CD14-positive monocyte (primary cell): ENCODE measurements around the gene MED15. TPM values are rescaled to one million over a fixed set of nuclear protein-coding genes. Genes with fewer than 3 reads are reported as not detected.

ENCODE experiments used
- DNase-seq, 3 donors: peaks; one replicate each; pipeline ENCODE4 v3.0.0-alpha.2; 2011 to 2022
- H2AFZ ChIP-seq: 2 replicates; pipeline ENCODE4 v1.6.0; 2012; ENCODE audit warnings: mild to moderate bottlenecking, low read depth, low read length, inconsistent platforms; ENCODE audit not compliant: insufficient read depth, poor library complexity, severe bottlenecking
- H3K27ac ChIP-seq, 2 donors: 1 replicate in 1 of 2; 2 replicates in 1 of 2; pipeline ENCODE4 v1.5.1; 2012 to 2013; ENCODE audit warnings: low read length in 2 of 2, control low read depth in 1 of 2, inconsistent platforms in 1 of 2, low read depth in 1 of 2, mild to moderate bottlenecking in 1 of 2
- H3K27me3 ChIP-seq, 2 donors: one replicate each; pipeline versions ENCODE4 v1.6.0 to v1.6.1; 2011 to 2013; ENCODE audit warnings: low read length in 2 of 2; ENCODE audit not compliant: control insufficient read depth in 2 of 2, insufficient read depth in 2 of 2
- H3K36me3 ChIP-seq, 2 donors: replicated peaks in 1 of 2; 1 replicate in 1 of 2; 2 replicates in 1 of 2; pipeline versions ENCODE4 v1.5.1 to v1.6.1; 2012 to 2013; ENCODE audit warnings: low read length in 2 of 2, control low read depth in 1 of 2, inconsistent platforms in 1 of 2, mild to moderate bottlenecking in 1 of 2; ENCODE audit not compliant: insufficient read depth in 2 of 2, control insufficient read depth in 1 of 2
- H3K4me1 ChIP-seq, 2 donors: 1 replicate in 1 of 2; 2 replicates in 1 of 2; pipeline versions ENCODE4 v1.5.1 to v1.6.1; 2012 to 2013; ENCODE audit warnings: low read length in 2 of 2, control low read depth in 1 of 2, inconsistent platforms in 1 of 2, mild to moderate bottlenecking in 1 of 2, moderate library complexity in 1 of 2; ENCODE audit not compliant: insufficient read depth in 2 of 2, control insufficient read depth in 1 of 2
- H3K4me2 ChIP-seq: replicated peaks from 2 replicates; pipeline ENCODE3; 2012; ENCODE audit warnings: low read length, moderate library complexity, mild to moderate bottlenecking; ENCODE audit not compliant: poor library complexity, severe bottlenecking; ENCODE audit errors: extremely low read depth
- H3K4me3 ChIP-seq, 3 experiments: fragments of 200-600 bp in 1 of 3; sonication (generic) in 1 of 3; replicated peaks in 1 of 3; 1 replicate in 2 of 3; 2 replicates in 1 of 3; pipeline ENCODE4 v1.5.1; 2011 to 2013; ENCODE audit warnings: low read length in 3 of 3, mild to moderate bottlenecking in 3 of 3, control low read depth in 2 of 3, low read depth in 2 of 3, inconsistent platforms in 1 of 3, moderate library complexity in 1 of 3
- H3K79me2 ChIP-seq: 2 replicates; pipeline ENCODE4 v1.6.0; 2012; ENCODE audit warnings: mild to moderate bottlenecking, control low read depth, inconsistent platforms, low read length, moderate library complexity; ENCODE audit not compliant: insufficient read depth
- H3K9ac ChIP-seq: 2 replicates; pipeline ENCODE4 v1.6.0; 2017; ENCODE audit warnings: low read length, mild to moderate bottlenecking; ENCODE audit not compliant: insufficient read depth, poor library complexity, severe bottlenecking
- H3K9me3 ChIP-seq, 2 donors: replicated peaks in 1 of 2; 1 replicate in 1 of 2; 2 replicates in 1 of 2; pipeline versions ENCODE4 v1.5.1 to v1.6.1; 2012 to 2013; ENCODE audit warnings: low read length in 2 of 2, control low read depth in 1 of 2; ENCODE audit not compliant: control insufficient read depth in 1 of 2, insufficient read depth in 1 of 2
- H4K20me1 ChIP-seq: 2 replicates; pipeline ENCODE4 v1.6.0; 2012; ENCODE audit warnings: mild to moderate bottlenecking, low read length, control low read depth, moderate library complexity; ENCODE audit not compliant: insufficient read depth
- H3K27ac Mint-ChIP-seq, 7 donors: one replicate each; pipeline ENCODE4 v1.8.0; 2020; ENCODE audit warnings: mild to moderate bottlenecking in 7 of 7, mixed read lengths in 7 of 7, moderate library complexity in 6 of 7, inconsistent platforms in 2 of 7
- H3K27me3 Mint-ChIP-seq, 3 donors: one replicate each; pipeline ENCODE4 v1.8.0; 2021 to 2022; ENCODE audit warnings: low read depth in 3 of 3, mild to moderate bottlenecking in 3 of 3, mixed read lengths in 3 of 3, moderate library complexity in 3 of 3, inconsistent platforms in 1 of 3
- H3K36me3 Mint-ChIP-seq, 2 donors: one replicate each; pipeline ENCODE4 v1.8.0; 2020; ENCODE audit warnings: mixed read lengths in 2 of 2, inconsistent platforms in 1 of 2, mild to moderate bottlenecking in 1 of 2
- H3K4me1 Mint-ChIP-seq: one replicate; pipeline ENCODE4 v1.8.0; 2020; ENCODE audit warnings: mild to moderate bottlenecking, mixed read lengths
- H3K4me3 Mint-ChIP-seq, 2 donors: one replicate each; pipeline ENCODE4 v1.8.0; 2020; ENCODE audit warnings: mild to moderate bottlenecking in 2 of 2, mixed read lengths in 2 of 2, moderate library complexity in 1 of 2
- H3K9me3 Mint-ChIP-seq, 7 donors: one replicate each; pipeline ENCODE4 v1.8.0; 2020 to 2022; ENCODE audit warnings: mixed read lengths in 7 of 7, mild to moderate bottlenecking in 6 of 7, moderate library complexity in 6 of 7, inconsistent platforms in 2 of 7
- CTCF ChIP-seq: fragments of 200-600 bp; IDR thresholded peaks from one replicate; pipeline ENCODE4 v1.8.0; 2022; ENCODE audit warnings: antibody characterized with exemption, mild to moderate bottlenecking
- whole genome bisulfite sequencing: methylation state at CpG from one replicate; pipeline ENCODE4 v1.1.5; 2013; ENCODE audit warnings: missing lambda C conversion rate; ENCODE audit not compliant: insufficient coverage; 5-methylcytosine and 5-hydroxymethylcytosine counted together
- intact Hi-C, 2 donors: fragments of 100-400 bp; cut with micrococcal nuclease; formaldehyde crosslinking; loops; one replicate each; pipeline versions ENCODE4 v1.15.0 to v1.15.1; 2023
- polyA plus RNA-seq, 3 donors: library from polyadenylated mRNA; depleted of rRNA in 1 of 3; unstranded in 2 of 3; stranded (reverse) in 1 of 3; fragments of 300-500 nt in 2 of 3; fragments of >200 nt in 1 of 3; fragmentation: Illumina TruSeq in 2 of 3; gene quantifications; 1 replicate in 2 of 3; 2 replicates in 1 of 3; pipeline ENCODE4 v1.2.3, GENCODE V29; 2012 to 2021

The MED15 gene
- polyA plus RNA-seq, 3 donors = 10.0 to 126 (median 17.8) TPM

GRCh38 chr22:20531154-20531403, 23.7 kb downstream of the MED15 start:
- Histone ChIP-seq H3K4me2 (no peak overlapping the region), H3K9ac (no peak overlapping the region), H3K4me3 (no peak overlapping the region), H2AFZ (no peak overlapping the region), H3K27me3 (no peaks in the 10 kb centered on the region), H4K20me1 (peaks cover 100% of the 10 kb centered on the region), H3K79me2 (peaks cover 97% of the 10 kb centered on the region), H3K27ac (no peak overlapping the region), H3K36me3 (peaks cover 51 to 73% of the 10 kb centered on the region in 2 donors), H3K4me1 (no peaks in the 10 kb centered on the region), H3K9me3 (no peaks in the 10 kb centered on the region)
- Mint-ChIP-seq H3K27me3 (peaks cover 0 to 3% (median 0%) of the 10 kb centered on the region in 3 donors), H3K27ac (peak overlapping the region in 1 of 7 donors; percentile 13), H3K4me3 (no peak overlapping the region), H3K4me1 (peaks cover 27% of the 10 kb centered on the region), H3K9me3 (no peaks in the 10 kb centered on the region), H3K36me3 (peaks cover 48 to 73% of the 10 kb centered on the region in 2 donors)
- intact Hi-C loops = no loop called here
- TF ChIP-seq CTCF = no peak
- DNase-seq = no peak
- WGBS = no CpG with 5 or more reads among the region's 1 CpG

DNA sequence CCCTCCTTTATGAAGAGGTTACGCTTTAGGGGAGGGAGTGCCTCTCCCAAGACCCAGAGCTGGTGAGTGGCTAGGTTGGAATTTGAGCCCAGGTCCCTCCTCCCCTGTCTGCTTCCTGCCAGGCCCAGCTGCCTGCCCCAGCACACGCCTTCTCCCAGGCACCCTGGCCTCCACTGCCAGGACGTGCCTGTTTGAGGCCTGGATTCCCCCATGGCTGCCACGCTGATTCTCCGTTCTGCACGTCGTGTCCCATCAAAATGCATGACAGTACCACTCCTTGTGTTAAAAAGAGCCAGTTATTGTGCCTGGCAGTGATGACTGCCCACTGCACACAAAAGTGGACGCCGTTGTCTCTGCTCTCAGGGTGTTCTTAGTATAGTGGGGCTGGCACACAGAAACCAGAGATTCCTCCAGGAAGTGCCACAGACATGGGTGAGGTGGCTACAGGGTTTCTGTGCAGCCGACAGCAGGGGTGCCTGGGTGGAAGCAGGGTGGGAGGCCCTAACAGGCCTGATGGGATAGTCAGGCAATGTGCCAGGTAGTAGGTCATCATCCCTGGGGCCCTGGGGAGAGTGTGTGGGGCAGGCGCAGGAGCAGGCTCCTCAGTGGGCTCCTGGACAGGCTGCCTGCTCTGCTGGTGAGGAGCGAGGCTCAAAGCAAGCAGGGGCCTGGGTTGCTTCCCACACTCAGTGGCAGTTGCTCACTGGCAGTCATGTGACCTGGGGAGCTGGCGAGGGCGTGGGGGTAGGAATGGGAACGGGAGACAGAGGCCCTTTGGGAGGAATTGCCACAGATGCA, 24.2 kb downstream of the MED15 start:
- DNase-seq = peak in 1 of 3 donors; percentile 1
- Histone ChIP-seq H2AFZ (no peak overlapping the region), H3K9me3 (no peaks in the 10 kb centered on the region), H3K27me3 (no peaks in the 10 kb centered on the region), H3K27ac (peak overlapping the region in 1 of 2 donors; percentile 41), H3K4me2 (no peak overlapping the region), H3K36me3 (peaks cover 49 to 70% of the 10 kb centered on the region in 2 donors), H4K20me1 (peaks cover 100% of the 10 kb centered on the region), H3K79me2 (peaks cover 96% of the 10 kb centered on the region), H3K4me3 (no peak overlapping the region), H3K4me1 (no peaks in the 10 kb centered on the region), H3K9ac (no peak overlapping the region)
- no peaks in the 10 kb centered on the region for H3K9me3 Mint-ChIP-seq
- peaks cover 0 to 3% (median 0%) of the 10 kb centered on the region in 3 donors for H3K27me3 Mint-ChIP-seq
- H3K4me3 Mint-ChIP-seq = no peak overlapping the region
- peak overlapping the region in 6 of 7 donors; percentile 50 to 84 (median 74) for H3K27ac Mint-ChIP-seq
- no peak for TF ChIP-seq CTCF
- WGBS = 72% methylated on average over 14 of the region's 15 CpGs
- H3K36me3 Mint-ChIP-seq = peaks cover 43 to 68% of the 10 kb centered on the region in 2 donors
- H3K4me1 Mint-ChIP-seq = peaks cover 27% of the 10 kb centered on the region
- intact Hi-C loops = no loop called here
